ENCODE measurements around the gene TMEM207. TPM values are rescaled to one million over a fixed set of nuclear protein-coding genes. Genes with fewer than 3 reads are reported as not detected.
A peak's percentile ranks its signal among the peaks of the same experiment; 100 is the strongest.

Gene TMEM207
- total RNA-seq (ENCODE audit: low replicate concordance) = not detected in 2 replicates

DNA sequence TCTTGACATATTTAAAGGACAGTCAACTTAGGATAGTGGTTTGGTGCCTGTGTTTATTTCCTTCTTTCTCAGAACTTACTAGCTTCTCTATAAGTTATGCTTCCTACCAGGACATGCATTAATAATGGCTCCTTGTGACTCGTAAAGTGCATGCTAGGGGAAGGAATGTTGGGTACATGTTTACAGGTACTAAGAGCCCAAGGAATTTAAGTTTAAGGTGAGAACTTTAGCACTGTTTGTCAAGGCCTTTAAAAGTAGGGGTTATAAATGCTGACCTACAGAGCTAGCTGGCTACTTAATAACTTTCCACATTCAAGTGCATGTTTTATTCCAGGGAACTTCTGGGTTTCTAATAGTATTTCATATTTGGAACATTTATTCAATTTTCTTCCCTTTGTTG, at the start of gene TMEM207:
Gene TMEM207 (minus strand): TSS at position 101 of the 400 bp plus-strand sequence. CDS start 92 bp downstream, at position 9.
- H3K36me3 ChIP-seq = no peaks in the 10 kb centered on the region
- H3K4me3 Mint-ChIP-seq = no peak within 1 kb of the TSS
- H3K27me3 Mint-ChIP-seq (ENCODE audit: insufficient read depth, low read depth) = no peaks in the 10 kb centered on the region

DNA sequence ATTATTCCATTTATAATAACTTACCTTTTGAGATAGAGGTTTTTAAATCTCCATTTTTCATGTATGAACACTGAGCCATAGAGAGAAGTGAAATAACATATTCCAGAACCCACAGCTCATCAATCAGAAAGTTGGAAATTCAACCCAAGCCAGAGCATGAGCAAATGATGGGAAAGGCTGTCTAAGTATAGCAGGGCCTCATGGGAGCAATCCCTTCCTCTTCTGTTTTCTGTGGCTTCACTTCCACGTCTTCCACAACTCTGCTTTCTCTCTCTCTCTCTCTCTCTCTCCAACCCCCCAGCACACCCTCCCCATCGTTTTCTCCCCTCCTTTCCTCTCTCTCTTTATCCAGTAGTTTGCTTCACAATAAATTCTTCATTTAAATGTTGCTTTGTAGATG, 49.4 kb upstream of the TMEM207 start:
- Histone ChIP-seq H3K27ac (no peak overlapping the region), H3K4me1 (no peaks in the 10 kb centered on the region), H3K9me3 (ENCODE audit: low read depth) (no peaks in the 10 kb centered on the region), H4K20me1 (ENCODE audit: low read depth) (no peaks in the 10 kb centered on the region), H3K4me2 (no peak overlapping the region), H3K36me3 (no peaks in the 10 kb centered on the region), H3K79me2 (ENCODE audit: low read depth) (no peaks in the 10 kb centered on the region), H3F3A (ENCODE audit: low read depth) (no peaks in the 10 kb centered on the region), H3K9ac (no peak overlapping the region), H3K4me3 (no peak overlapping the region), H2AFZ (replicated peaks) (peak overlapping the region; percentile 79), H3K27me3 (no peaks in the 10 kb centered on the region)
- H3K27me3 Mint-ChIP-seq (ENCODE audit: insufficient read depth, low read depth) = no peaks in the 10 kb centered on the region
- no peak overlapping the region for H3K4me3 Mint-ChIP-seq
- no peak overlapping the region for H3K27ac Mint-ChIP-seq
- no peaks in the 10 kb centered on the region for H3K36me3 Mint-ChIP-seq
- TF ChIP-seq, protein P1, sequence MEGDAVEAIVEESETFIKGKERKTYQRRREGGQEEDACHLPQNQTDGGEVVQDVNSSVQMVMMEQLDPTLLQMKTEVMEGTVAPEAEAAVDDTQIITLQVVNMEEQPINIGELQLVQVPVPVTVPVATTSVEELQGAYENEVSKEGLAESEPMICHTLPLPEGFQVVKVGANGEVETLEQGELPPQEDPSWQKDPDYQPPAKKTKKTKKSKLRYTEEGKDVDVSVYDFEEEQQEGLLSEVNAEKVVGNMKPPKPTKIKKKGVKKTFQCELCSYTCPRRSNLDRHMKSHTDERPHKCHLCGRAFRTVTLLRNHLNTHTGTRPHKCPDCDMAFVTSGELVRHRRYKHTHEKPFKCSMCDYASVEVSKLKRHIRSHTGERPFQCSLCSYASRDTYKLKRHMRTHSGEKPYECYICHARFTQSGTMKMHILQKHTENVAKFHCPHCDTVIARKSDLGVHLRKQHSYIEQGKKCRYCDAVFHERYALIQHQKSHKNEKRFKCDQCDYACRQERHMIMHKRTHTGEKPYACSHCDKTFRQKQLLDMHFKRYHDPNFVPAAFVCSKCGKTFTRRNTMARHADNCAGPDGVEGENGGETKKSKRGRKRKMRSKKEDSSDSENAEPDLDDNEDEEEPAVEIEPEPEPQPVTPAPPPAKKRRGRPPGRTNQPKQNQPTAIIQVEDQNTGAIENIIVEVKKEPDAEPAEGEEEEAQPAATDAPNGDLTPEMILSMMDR (IDR thresholded peaks at IDR 0.05) = no peak
- no peak for TF ChIP-seq EZH2phosphoT487 (IDR thresholded peaks at IDR 0.05)
- no peaks in the 10 kb centered on the region for H3K9me3 Mint-ChIP-seq
- H3K4me1 Mint-ChIP-seq = peaks cover 9% of the 10 kb centered on the region
- no peak for DNase-seq (ENCODE audit: low spot score)

More for the DNA sequence above, at the start of gene TMEM207:
- no peaks in the 10 kb centered on the region for H3K9me3 ChIP-seq (ENCODE audit: low read depth)
- H3K4me3 ChIP-seq = no peak within 1 kb of the TSS
- Mint-ChIP-seq H3K9me3 (no peaks in the 10 kb centered on the region), H3K27ac (no peak within 1 kb of the TSS), H3K36me3 (no peaks in the 10 kb centered on the region), H3K4me1 (no peaks in the 10 kb centered on the region)
- H3K79me2 ChIP-seq (ENCODE audit: low read depth) = no peaks in the 10 kb centered on the region
- no peak within 1 kb of the TSS for H3K27ac ChIP-seq
- no peaks in the 10 kb centered on the region for H3K27me3 ChIP-seq
- no peaks in the 10 kb centered on the region for H3F3A ChIP-seq (ENCODE audit: low read depth)
- H4K20me1 ChIP-seq (ENCODE audit: low read depth) = no peaks in the 10 kb centered on the region
- H3K9ac ChIP-seq = no peak within 1 kb of the TSS
- H3K4me1 ChIP-seq = no peaks in the 10 kb centered on the region
- H3K4me2 ChIP-seq = no peak within 1 kb of the TSS
- DNase-seq (ENCODE audit: low spot score) = no peak
- H2AFZ ChIP-seq (replicated peaks) = no peak within 1 kb of the TSS
- TF ChIP-seq, protein P1 (IDR thresholded peaks at IDR 0.05) = no peak
- TF ChIP-seq EZH2 (IDR thresholded peaks at IDR 0.05) (no peak), EZH2phosphoT487 (IDR thresholded peaks at IDR 0.05) (no peak)

DNA sequence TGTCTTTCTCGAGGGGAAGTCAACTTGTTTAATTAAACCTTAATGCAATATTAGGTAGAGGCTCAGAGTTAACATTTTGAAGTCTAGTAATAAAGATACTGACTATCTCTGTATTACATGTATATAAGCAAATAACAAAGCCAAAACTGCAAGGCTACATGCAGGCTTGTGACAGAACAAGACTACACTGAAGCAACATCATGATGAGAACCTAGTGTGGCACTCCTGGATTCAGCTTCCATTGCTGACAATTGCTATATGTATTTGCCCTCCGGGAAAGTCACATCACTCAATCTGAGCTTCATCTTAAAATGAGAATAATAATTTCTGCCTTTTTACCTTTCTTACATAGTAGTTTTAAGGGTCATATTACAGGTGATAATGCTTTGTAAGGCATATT, 48.6 kb upstream of the TMEM207 start:
- no peaks in the 10 kb centered on the region for H3F3A ChIP-seq (ENCODE audit: low read depth)
- TF ChIP-seq, protein P1 (IDR thresholded peaks at IDR 0.05) = no peak
- TF ChIP-seq EZH2phosphoT487 (IDR thresholded peaks at IDR 0.05) = no peak
- no peak for TF ChIP-seq EZH2 (IDR thresholded peaks at IDR 0.05)
- H4K20me1 ChIP-seq (ENCODE audit: low read depth) = no peaks in the 10 kb centered on the region
- H3K9me3 ChIP-seq (ENCODE audit: low read depth) = no peaks in the 10 kb centered on the region
- no peak overlapping the region for H3K4me3 ChIP-seq
- H3K79me2 ChIP-seq (ENCODE audit: low read depth) = no peaks in the 10 kb centered on the region
- H3K27ac Mint-ChIP-seq = no peak overlapping the region
- H2AFZ ChIP-seq (replicated peaks) = no peak overlapping the region
- H3K27me3 ChIP-seq = no peaks in the 10 kb centered on the region
- H3K9ac ChIP-seq = no peak overlapping the region
- DNase-seq (ENCODE audit: low spot score) = no peak
- no peak overlapping the region for H3K4me2 ChIP-seq
- no peak overlapping the region for H3K4me3 Mint-ChIP-seq
- H3K36me3 Mint-ChIP-seq = no peaks in the 10 kb centered on the region
- H3K27ac ChIP-seq = no peak overlapping the region
- H3K4me1 Mint-ChIP-seq = peaks cover 9% of the 10 kb centered on the region
- H3K27me3 Mint-ChIP-seq (ENCODE audit: insufficient read depth, low read depth) = peaks cover under 1% of the 10 kb centered on the region
- H3K9me3 Mint-ChIP-seq = no peaks in the 10 kb centered on the region
- H3K36me3 ChIP-seq = no peaks in the 10 kb centered on the region
- no peaks in the 10 kb centered on the region for H3K4me1 ChIP-seq

Data from neural progenitor cell (in vitro differentiated cells).